ENCODE results near the gene SDR42E1. TPM values are rescaled to one million over a fixed set of nuclear protein-coding genes. Genes with fewer than 3 reads are reported as not detected.

Gene SDR42E1
- total RNA-seq, 4 donors from 2014 or later: 17.8 to 34.4 (median 31.2) TPM

- 72 to 89% methylated on average over 3 of the region's 3 CpGs for WGBS, 2 donors
- intact Hi-C loops (cut with DNase I; ENCODE audit: low total_unique reads): no loop called here
- no peak overlapping the region for H3K4me3 ChIP-seq (ENCODE audit: low read depth, poor library complexity, severe bottlenecking)
- no peak for DNase-seq (ENCODE audit: low spot score in 2 of 2)
- no peak for TF ChIP-seq POLR2A (IDR thresholded peaks at IDR 0.05)
- TF ChIP-seq, protein P1, sequence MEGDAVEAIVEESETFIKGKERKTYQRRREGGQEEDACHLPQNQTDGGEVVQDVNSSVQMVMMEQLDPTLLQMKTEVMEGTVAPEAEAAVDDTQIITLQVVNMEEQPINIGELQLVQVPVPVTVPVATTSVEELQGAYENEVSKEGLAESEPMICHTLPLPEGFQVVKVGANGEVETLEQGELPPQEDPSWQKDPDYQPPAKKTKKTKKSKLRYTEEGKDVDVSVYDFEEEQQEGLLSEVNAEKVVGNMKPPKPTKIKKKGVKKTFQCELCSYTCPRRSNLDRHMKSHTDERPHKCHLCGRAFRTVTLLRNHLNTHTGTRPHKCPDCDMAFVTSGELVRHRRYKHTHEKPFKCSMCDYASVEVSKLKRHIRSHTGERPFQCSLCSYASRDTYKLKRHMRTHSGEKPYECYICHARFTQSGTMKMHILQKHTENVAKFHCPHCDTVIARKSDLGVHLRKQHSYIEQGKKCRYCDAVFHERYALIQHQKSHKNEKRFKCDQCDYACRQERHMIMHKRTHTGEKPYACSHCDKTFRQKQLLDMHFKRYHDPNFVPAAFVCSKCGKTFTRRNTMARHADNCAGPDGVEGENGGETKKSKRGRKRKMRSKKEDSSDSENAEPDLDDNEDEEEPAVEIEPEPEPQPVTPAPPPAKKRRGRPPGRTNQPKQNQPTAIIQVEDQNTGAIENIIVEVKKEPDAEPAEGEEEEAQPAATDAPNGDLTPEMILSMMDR (IDR thresholded peaks at IDR 0.05): no peak
Observed at GRCh38 chr16:82055117-82055516, 43.8 kb upstream of the SDR42E1 start.

- DNase-seq (ENCODE audit: low spot score in 2 of 2): no peak
- TF ChIP-seq, protein P1 (IDR thresholded peaks at IDR 0.05): no peak
- no peak for TF ChIP-seq POLR2A (IDR thresholded peaks at IDR 0.05)
- WGBS, 2 donors: 76 to 79% methylated on average over 5 of the region's 5 CpGs
- H3K4me3 ChIP-seq (ENCODE audit: low read depth, poor library complexity, severe bottlenecking): no peak overlapping the region
- intact Hi-C loops (cut with DNase I; ENCODE audit: low total_unique reads): no loop called here
Observed at GRCh38 chr16:82051656-82052055, 40.4 kb upstream of the SDR42E1 start.

DNA sequence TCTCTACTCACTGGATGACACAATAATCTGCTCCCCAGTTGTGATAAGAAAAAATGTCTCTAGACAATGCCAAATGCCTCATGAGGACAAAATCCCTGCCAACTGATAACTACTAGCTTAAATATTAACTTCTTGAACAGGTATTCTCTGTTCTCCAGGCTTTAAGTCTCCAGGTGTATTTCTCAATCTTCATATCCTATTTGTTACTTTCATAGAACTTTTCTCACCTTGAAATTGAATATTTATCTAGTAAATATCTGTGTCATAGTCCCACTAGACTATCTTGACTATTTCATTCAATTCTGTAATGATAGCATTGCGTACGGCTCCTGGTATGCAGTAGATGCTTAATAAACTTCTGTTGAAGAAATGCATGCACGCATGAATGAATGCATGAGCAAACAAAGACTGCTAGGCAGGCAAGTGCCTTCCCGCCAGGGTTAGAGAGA lies 39.7 kb upstream of the SDR42E1 start:
- WGBS, 2 donors: 92 to 93% methylated on average over 4 of the region's 4 CpGs
- TF ChIP-seq, protein P1 (IDR thresholded peaks at IDR 0.05): no peak
- no peak for TF ChIP-seq POLR2A (IDR thresholded peaks at IDR 0.05)
- no peak overlapping the region for H3K4me3 ChIP-seq (ENCODE audit: low read depth, poor library complexity, severe bottlenecking)
- DNase-seq (ENCODE audit: low spot score in 2 of 2): no peak
- intact Hi-C loops (cut with DNase I; ENCODE audit: low total_unique reads): no loop called here

GRCh38 chr16:82050506-82050905 lies 39.2 kb upstream of the SDR42E1 start:
- TF ChIP-seq, protein P1 (IDR thresholded peaks at IDR 0.05): no peak
- TF ChIP-seq POLR2A (IDR thresholded peaks at IDR 0.05): no peak
- 69 to 77% methylated on average over 3 of the region's 3 CpGs for WGBS, 2 donors
- no peak overlapping the region for H3K4me3 ChIP-seq (ENCODE audit: low read depth, poor library complexity, severe bottlenecking)
- no peak for DNase-seq (ENCODE audit: low spot score in 2 of 2)
- intact Hi-C loops (cut with DNase I; ENCODE audit: low total_unique reads): no loop called here

GRCh38 chr16:82049484-82049883 lies 38.2 kb upstream of the SDR42E1 start:
- WGBS, 2 donors: 40 to 53% methylated on average over 1 of the region's 1 CpG
- intact Hi-C loops (cut with DNase I; ENCODE audit: low total_unique reads): no loop called here
- no peak for TF ChIP-seq POLR2A (IDR thresholded peaks at IDR 0.05)
- TF ChIP-seq, protein P1 (IDR thresholded peaks at IDR 0.05): no peak
- H3K4me3 ChIP-seq (ENCODE audit: low read depth, poor library complexity, severe bottlenecking): no peak overlapping the region
- no peak for DNase-seq (ENCODE audit: low spot score in 2 of 2)

DNA sequence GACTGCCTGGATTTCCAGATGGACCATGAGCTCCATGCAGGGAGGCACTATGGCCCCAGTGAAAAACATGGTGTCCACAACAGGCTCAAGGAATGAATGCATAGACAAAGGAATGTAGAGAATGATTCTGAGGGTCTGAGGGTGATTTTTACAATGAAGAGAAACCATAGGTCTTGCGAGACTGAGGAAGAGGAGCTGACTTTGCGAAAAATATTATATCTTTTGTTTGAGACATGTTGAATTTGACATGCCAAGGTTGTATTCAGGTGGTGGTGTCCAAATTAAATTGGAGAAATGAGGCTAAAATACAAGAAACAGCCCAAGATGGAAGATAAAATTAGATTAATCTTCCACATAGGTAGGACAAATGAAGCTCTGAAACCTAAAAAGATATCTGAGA lies 36.5 kb upstream of the SDR42E1 start:
- no peak overlapping the region for H3K4me3 ChIP-seq (ENCODE audit: low read depth, poor library complexity, severe bottlenecking)
- TF ChIP-seq POLR2A (IDR thresholded peaks at IDR 0.05): no peak
- TF ChIP-seq, protein P1 (IDR thresholded peaks at IDR 0.05): no peak
- 96 to 97% methylated on average over 2 of the region's 2 CpGs for WGBS, 2 donors
- intact Hi-C loops (cut with DNase I; ENCODE audit: low total_unique reads): no loop called here
- no peak for DNase-seq (ENCODE audit: low spot score in 2 of 2)
